Small intestine (tissue), 16 donors: Measurements from ENCODE around the gene CIART. TPM values are rescaled to one million over a fixed set of nuclear protein-coding genes. Genes with fewer than 3 reads are reported as not detected.
"Not testable (repeated sequence)": the region's sequence is repeated elsewhere in the genome, so short reads cannot be mapped to it uniquely, and the experiment has no call there.

ENCODE experiments used
- DNase-seq, 2 donors: peaks; one replicate each; pipeline versions ENCODE4 v3.0.0 to v3.0.0-alpha.2; 2013
- FAIRE-seq: peaks from 2 replicates; lab custom pipeline; 2012; peaks lifted over from hg19 to GRCh38; lab: Jason Lieb, UNC
- H3K27ac ChIP-seq, 3 donors: one replicate each; pipeline ENCODE4 v1.5.1; 2013; ENCODE audit warnings: low read length in 2 of 3, mild to moderate bottlenecking in 2 of 3, control low read depth in 1 of 3, inconsistent platforms in 1 of 3, low read depth in 1 of 3, moderate library complexity in 1 of 3
- H3K27me3 ChIP-seq, 3 donors: one replicate each; pipeline ENCODE4 v1.6.1; 2013; ENCODE audit warnings: low read length in 3 of 3, inconsistent platforms in 1 of 3; ENCODE audit not compliant: control insufficient read depth in 3 of 3, insufficient read depth in 3 of 3
- H3K36me3 ChIP-seq, 3 donors: one replicate each; pipeline ENCODE4 v1.6.1; 2013; ENCODE audit warnings: low read length in 3 of 3, inconsistent platforms in 1 of 3, low read depth in 1 of 3, mild to moderate bottlenecking in 1 of 3, moderate library complexity in 1 of 3; ENCODE audit not compliant: control insufficient read depth in 3 of 3, insufficient read depth in 2 of 3
- H3K4me1 ChIP-seq, 3 donors: one replicate each; pipeline ENCODE4 v1.6.1; 2013; ENCODE audit warnings: low read length in 2 of 3, inconsistent platforms in 1 of 3, low read depth in 1 of 3, mild to moderate bottlenecking in 1 of 3, moderate library complexity in 1 of 3; ENCODE audit not compliant: control insufficient read depth in 3 of 3, insufficient read depth in 2 of 3
- H3K4me3 ChIP-seq, 3 donors: one replicate each; pipeline ENCODE4 v1.5.1; 2013; ENCODE audit warnings: low read length in 3 of 3, control low read depth in 1 of 3, inconsistent platforms in 1 of 3, low read depth in 1 of 3, mild to moderate bottlenecking in 1 of 3, moderate library complexity in 1 of 3
- H3K9me3 ChIP-seq, 2 donors: one replicate each; pipeline ENCODE4 v1.6.1; 2013; ENCODE audit warnings: low read depth in 1 of 2, low read length in 1 of 2; ENCODE audit not compliant: control insufficient read depth in 2 of 2, insufficient read depth in 1 of 2
- WGBS, 3 donors: extraction: QIAGEN DNeasy Blood & Tissue Kit; methylation state at CpG; one replicate each; pipeline ENCODE4 v1.1.7; 2013; 5-methylcytosine and 5-hydroxymethylcytosine counted together
- long read RNA-seq, 10 donors: transcript quantifications; one replicate each; lab custom pipeline, GENCODE V29; 2026
- polyA plus RNA-seq, 4 donors: library from polyadenylated mRNA; stranded (reverse) in 3 of 4; unstranded in 1 of 4; fragments of 200-250 nt in 3 of 4; fragments of 120-200 nt in 1 of 4; gene quantifications; one replicate each; pipeline versions ENCODE4 v1.2.1 to v1.2.3, GENCODE V29; 2013
- donor health status: healthy with polysubstance abuse.
- donor health status: control.
- donor health status: control.
- donor health status: Bipolar disorder and iron deficiency.
- donor health status: healthy.

Gene CIART, protein sequence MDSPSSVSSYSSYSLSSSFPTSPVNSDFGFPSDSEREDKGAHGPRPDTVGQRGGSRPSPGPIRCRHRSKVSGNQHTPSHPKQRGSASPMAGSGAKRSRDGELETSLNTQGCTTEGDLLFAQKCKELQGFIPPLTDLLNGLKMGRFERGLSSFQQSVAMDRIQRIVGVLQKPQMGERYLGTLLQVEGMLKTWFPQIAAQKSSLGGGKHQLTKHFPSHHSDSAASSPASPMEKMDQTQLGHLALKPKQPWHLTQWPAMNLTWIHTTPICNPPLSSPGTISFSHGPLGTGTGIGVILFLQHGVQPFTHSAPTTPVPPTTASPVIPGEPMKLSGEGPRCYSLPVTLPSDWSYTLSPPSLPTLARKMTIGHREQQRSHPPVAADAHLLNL
- 10 to 100 TPM in 1 of 4 donors, 1 to 10 TPM in 3; 2.5 to 14.6 (median 5.5) TPM for polyA plus RNA-seq
- long read RNA-seq, donor 1 = 0 reads
- long read RNA-seq, donor 2, partial matches to known transcripts = 0 of 1 reads
- long read RNA-seq, donor 2, other reads (novel, unspliced or antisense) = 0 of 1 reads
- long read RNA-seq, donor 3, partial matches to known transcripts = 0 of 1 reads
- long read RNA-seq, donor 3, other reads (novel, unspliced or antisense) = 0 of 1 reads
- long read RNA-seq, donor 4 = 0 reads
- long read RNA-seq, donor 5 = 0 reads
- long read RNA-seq, donor 6, partial matches to known transcripts = 0 of 2 reads
- long read RNA-seq, donor 6, other reads (novel, unspliced or antisense) = 0 of 2 reads
- long read RNA-seq, donor 7 = 0 reads
- long read RNA-seq, donor 8 = 0 reads
- long read RNA-seq, donor 9 = 0 reads
- long read RNA-seq, donor 10, partial matches to known transcripts = 0 of 3 reads
- long read RNA-seq, donor 10, other reads (novel, unspliced or antisense) = 0 of 3 reads

DNA sequence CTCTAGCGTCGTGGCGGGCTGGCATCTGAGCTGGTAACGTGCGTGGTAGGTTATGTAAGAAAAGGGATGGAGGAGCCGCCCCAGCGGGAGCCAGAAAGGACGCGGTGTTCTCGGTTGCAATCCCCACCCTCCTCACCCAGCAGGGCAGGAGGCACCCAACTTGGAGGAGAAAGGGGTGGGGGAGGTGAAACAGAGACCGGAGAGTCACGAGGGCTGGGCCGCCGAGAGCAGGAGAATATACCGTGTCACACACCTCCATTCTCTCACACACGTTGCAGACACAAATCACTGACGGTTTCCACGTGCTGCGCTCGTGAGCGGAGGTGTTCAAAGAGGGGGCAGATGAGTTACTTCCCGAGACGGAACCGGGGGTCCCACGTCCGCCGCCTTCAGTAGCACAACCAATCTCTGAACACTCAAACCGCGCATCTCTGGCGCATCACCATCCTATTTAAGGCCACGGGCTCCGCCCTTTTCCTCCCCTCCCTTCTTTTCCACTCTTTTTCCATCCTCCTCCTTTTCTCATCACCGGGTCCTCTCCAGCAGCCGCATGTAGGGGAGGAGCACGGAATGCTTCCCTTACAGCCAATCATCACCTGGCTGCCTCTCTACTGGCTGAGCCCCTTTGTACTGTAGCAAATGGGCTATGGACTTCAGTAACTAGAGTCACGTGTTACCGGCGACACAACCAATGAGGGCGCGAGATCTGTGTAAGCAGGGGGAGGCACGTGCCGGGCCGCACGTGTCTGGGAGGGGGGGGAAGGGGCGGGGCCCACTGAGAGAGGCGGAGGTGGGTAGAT lies at the start of gene CIART:
CIART (plus strand) TSS at position 797 of the 800 bp plus-strand sequence. CDS start 714 bp downstream, outside the sequence.
- peak within 1 kb of the TSS; percentile 3 to 48 (median 44) for H3K4me3 ChIP-seq
- peaks cover 0 to 2% of the 10 kb centered on the region in 2 donors for H3K9me3 ChIP-seq
- FAIRE-seq (no peak), DNase-seq (peak; percentile 96)
- H3K36me3 ChIP-seq = no peaks in the 10 kb centered on the region
- H3K4me1 ChIP-seq = peaks cover 0 to 32% (median 2%) of the 10 kb centered on the region in 3 donors
- 0 to 1% (median 0%) methylated on average over 44 to 46 of the region's 46 CpGs for WGBS, 3 donors
- peaks cover 0 to 16% (median 0%) of the 10 kb centered on the region in 3 donors for H3K27me3 ChIP-seq
- H3K27ac ChIP-seq = peak within 1 kb of the TSS; percentile 34 to 78 (median 77)

DNA sequence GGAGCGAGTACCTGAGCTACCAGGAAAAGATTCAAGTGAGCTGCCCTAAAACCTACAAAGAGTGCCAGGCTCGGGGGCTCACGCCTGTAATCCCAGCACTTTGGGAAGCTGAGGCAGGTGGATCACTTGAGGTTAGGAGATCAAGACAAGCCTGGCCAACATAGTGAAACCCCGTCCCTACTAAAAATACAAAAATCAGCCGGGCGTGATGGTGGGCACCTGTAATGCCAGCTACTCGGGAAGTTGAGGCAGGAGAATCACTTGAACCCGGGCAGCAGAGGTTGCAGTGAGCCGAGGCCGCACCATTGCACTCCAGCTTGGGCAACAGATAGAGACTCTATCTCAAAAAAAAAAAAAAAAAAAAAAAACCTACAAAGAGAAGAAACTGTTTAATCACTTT lies 49.4 kb upstream of the CIART start:
- WGBS, 3 donors = 85 to 90% (median 88%) methylated on average over 10 of the region's 10 CpGs
- not testable (repeated sequence) for H3K9me3 ChIP-seq, FAIRE-seq

DNA sequence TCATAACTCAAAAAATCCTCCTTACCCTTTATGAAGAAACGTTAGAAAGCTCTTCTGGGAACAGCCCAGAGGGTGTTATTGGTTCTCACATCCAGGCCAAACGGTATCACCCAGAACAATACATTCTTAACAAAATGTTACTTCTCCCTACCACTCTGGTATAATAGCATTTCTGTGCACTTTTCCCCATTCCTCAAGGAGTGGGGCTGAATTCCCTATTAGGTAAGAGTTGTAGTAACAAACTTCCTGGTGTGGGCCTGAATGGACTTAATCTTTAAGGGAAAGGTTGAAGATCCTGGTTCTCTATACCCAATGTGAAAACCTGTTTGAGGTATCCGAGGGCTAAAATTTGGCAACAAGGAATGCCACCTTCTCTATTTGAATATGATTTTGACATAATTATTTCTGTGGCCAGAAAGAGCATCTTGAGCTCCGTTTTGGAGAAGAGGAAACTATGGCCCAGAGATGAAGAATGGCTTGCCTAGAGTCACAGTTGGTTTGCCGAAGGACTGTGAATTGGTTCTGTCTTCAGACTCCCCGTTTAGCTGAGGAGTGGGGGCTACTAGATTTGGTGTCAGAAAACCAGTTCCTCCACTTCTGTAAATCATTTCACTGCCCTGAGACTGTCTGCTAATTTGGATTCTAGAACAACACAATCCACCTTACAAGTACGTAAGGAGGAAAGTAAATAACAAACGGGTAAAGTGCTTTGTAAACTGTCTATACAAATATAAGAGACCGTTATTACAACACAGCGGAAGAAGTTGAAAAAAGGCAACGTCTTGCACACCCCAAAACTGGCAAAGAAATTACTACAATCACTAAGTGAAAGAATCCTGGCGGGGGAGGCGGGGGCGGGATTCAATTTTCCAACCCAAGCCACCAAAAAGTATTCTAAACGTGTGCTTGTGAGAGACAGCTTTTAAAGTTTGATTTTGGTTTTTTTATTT lies 48.7 kb upstream of the CIART start:
- WGBS, 3 donors = 9 to 11% (median 11%) methylated on average over 15 of the region's 15 CpGs
- H3K9me3 ChIP-seq = no peaks in the 10 kb centered on the region
- H3K36me3 ChIP-seq = peaks cover 0 to 8% (median 0%) of the 10 kb centered on the region in 3 donors
- H3K4me3 ChIP-seq = peak overlapping the region; percentile 83 to 93 (median 84)
- peaks cover 0 to 7% (median 0%) of the 10 kb centered on the region in 3 donors for H3K4me1 ChIP-seq
- FAIRE-seq = no peak
- no peaks in the 10 kb centered on the region for H3K27me3 ChIP-seq
- peak overlapping the region; percentile 50 to 96 (median 87) for H3K27ac ChIP-seq
- DNase-seq = peak; percentile 24 to 56

More for the DNA sequence above, 49.4 kb upstream of the CIART start:
- H3K36me3 ChIP-seq = peaks cover 0 to 13% (median 2%) of the 10 kb centered on the region in 3 donors
- not testable (repeated sequence) for DNase-seq, H3K4me3 ChIP-seq, H3K27me3 ChIP-seq, H3K4me1 ChIP-seq, H3K27ac ChIP-seq

DNA sequence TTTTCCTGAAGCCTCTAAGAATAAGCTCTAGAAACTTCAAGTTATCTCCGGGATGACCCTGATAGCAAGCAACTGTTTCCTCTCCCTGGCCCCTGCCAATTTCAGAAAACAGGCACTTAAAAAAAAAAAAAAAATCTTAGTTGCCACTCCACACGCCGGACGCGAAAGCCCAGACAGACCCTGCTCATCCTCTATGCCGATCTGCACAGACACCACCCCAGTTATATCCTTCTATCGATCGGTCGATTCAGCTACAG lies 48.1 kb upstream of the CIART start:
- peaks cover 0 to 7% (median 0%) of the 10 kb centered on the region in 3 donors for H3K4me1 ChIP-seq
- no peaks in the 10 kb centered on the region for H3K9me3 ChIP-seq
- 0% methylated on average over 9 of the region's 9 CpGs for WGBS, 3 donors
- peak overlapping the region; percentile 83 to 93 (median 84) for H3K4me3 ChIP-seq
- no peak for FAIRE-seq
- peak overlapping the region; percentile 87 to 96 (median 89) for H3K27ac ChIP-seq
- DNase-seq = no peak
- H3K36me3 ChIP-seq = peaks cover 0 to 7% (median 0%) of the 10 kb centered on the region in 3 donors
- H3K27me3 ChIP-seq = no peaks in the 10 kb centered on the region

DNA sequence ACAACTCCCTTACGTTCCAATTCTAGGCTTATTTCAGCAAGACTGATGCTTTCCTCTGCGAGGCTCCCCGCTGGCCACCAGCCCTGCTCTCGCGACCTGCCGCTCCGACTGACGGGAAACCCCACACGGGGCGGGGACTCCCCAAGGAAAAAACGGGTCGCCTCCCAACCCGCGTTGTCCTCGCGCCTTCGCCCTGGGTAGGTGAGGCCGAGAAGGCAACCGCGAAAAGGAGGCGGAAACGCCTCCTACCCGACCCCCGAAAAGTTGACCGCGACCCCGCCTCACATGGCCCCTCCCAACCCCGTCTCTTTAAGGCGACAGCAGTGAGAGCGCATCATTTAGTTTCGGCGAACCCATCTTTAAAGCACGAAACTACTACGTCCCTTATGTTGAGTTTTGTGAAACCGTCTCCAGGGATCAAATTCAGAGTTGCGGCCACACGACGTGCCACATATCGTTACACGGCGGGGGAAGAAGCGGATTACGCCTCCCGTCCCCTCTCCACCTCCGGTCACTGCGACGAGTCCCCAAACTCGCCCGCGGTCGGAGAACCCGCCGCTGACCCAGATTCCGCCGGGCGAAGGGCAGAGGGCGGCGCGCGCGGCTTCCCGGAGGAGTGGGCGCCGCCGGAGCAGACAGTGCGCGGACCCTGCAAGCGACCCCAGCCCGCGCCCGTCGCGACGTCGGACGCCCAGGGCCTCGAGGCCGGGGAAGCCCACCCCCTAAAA lies 47.6 kb upstream of the CIART start:
- DNase-seq (peak; percentile 73 to 87), FAIRE-seq (no peak)
- WGBS, 3 donors = 0% methylated on average over 77 to 78 of the region's 78 CpGs
- H3K27me3 ChIP-seq = peaks cover 0 to under 1% (median 0%) of the 10 kb centered on the region in 3 donors
- H3K9me3 ChIP-seq = no peaks in the 10 kb centered on the region
- H3K27ac ChIP-seq = peak overlapping the region; percentile 87 to 96 (median 89)
- peaks cover 0 to 3% (median 0%) of the 10 kb centered on the region in 3 donors for H3K36me3 ChIP-seq
- peak overlapping the region; percentile 83 to 93 (median 84) for H3K4me3 ChIP-seq
- H3K4me1 ChIP-seq = peaks cover 0 to 7% (median 0%) of the 10 kb centered on the region in 3 donors

DNA sequence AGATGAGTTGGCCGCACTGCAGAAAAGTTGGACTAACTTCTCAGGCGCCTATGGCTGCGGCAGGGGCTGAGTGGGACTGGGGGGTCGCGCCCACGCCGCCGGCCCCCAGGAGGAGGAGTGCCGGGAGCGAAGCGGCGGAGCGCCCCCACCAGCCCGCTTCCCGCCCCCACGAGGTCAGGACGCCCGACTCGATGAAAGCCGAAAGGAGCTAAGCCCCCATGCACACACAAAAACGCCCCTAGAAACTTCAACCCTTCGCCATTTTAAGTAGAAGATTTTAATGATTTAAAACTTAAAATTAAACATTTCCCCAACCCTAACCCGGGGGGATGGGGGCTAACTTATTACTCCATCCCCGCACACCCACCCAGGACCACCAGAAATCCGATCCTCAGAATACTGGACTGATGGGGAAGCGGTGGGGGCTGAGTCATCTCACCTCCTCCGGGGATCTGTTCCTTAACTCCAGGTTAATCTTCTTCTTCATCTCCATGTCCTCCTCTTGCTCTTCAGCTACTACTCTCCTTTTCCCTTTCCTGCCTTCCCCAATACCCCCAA lies 47.0 kb upstream of the CIART start:
- peaks cover 0 to 3% (median 0%) of the 10 kb centered on the region in 3 donors for H3K36me3 ChIP-seq
- WGBS, 3 donors = 0 to 1% (median 0%) methylated on average over 19 to 27 of the region's 27 CpGs
- DNase-seq = peak; percentile 10 to 54
- FAIRE-seq = no peak
- H3K27me3 ChIP-seq = peaks cover 0 to 3% (median 0%) of the 10 kb centered on the region in 3 donors
- H3K4me3 ChIP-seq = peak overlapping the region; percentile 83 to 93 (median 84)
- no peaks in the 10 kb centered on the region for H3K9me3 ChIP-seq
- H3K4me1 ChIP-seq = peaks cover 0 to 7% (median 0%) of the 10 kb centered on the region in 3 donors
- peak overlapping the region; percentile 87 to 96 (median 89) for H3K27ac ChIP-seq
